Germinal center (tissue), 1 donor: Measurements from ENCODE around the gene ZC3H18.

ENCODE experiments used
- DNase-seq: peaks from one replicate; pipeline ENCODE4 v3.0.0; 2012; ENCODE audit warnings: mixed read lengths, low spot score

ZC3H18 gene

DNA sequence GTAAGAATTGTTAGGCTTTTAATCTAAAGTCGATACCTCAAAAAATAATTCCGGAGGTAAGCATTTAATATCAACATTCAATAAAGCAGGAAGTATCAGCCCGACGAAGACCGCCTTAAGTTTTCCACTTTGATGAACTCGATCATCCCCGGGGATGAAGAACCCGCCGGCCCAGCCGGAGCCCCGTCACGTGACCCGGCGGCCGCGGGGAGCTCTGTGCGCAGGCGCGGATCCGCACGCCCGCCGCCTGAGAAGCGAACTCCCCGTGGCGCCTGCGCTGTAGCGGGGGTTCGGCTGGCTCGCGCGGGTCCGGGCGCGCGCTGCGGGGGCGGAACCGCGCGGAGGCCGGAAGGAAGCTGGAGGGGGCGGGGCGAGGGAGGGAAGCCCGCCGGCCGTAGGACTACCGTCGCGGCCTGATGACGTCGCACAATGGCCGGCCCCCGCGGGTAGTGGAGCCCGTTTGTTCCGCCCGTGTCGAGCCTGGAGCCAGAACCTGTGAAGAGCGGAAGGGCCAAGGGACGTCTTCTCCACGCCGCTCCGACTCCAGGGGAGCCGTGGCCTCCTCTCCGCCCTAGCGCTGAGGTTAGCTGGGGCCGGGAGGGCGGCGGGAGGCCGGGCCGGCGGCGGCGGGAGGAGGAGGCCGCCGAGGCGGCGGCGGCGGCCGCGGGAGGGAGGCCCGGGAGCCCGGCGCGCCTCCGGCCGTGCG, at the start of gene ZC3H18:
ZC3H18 (plus strand) TSS at position 419 of the 706 bp plus-strand sequence. CDS start 6,721 bp downstream, outside the sequence.
- DNase-seq = peak; percentile 98

DNA sequence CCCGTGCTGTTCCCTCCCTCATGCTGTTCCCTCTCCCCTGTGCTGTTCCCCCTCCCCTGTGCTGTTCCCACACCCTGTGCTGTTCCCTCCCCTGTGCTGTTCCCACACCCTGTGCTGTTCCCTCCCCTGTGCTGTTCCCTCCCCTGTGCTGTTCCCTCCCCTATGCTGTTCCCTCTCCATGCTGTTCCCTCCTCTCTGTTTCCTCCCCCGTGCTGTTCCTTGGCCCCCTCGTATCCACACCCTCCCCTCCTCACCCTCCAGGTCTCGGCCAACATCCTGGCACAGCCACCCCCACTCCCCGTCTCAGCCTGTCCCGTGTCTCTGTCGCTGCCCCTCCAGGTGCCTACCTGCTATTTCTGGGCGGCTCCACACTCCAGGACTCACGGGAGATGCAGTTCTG, 48.5 kb upstream of the ZC3H18 start:
- DNase-seq = no peak

DNA sequence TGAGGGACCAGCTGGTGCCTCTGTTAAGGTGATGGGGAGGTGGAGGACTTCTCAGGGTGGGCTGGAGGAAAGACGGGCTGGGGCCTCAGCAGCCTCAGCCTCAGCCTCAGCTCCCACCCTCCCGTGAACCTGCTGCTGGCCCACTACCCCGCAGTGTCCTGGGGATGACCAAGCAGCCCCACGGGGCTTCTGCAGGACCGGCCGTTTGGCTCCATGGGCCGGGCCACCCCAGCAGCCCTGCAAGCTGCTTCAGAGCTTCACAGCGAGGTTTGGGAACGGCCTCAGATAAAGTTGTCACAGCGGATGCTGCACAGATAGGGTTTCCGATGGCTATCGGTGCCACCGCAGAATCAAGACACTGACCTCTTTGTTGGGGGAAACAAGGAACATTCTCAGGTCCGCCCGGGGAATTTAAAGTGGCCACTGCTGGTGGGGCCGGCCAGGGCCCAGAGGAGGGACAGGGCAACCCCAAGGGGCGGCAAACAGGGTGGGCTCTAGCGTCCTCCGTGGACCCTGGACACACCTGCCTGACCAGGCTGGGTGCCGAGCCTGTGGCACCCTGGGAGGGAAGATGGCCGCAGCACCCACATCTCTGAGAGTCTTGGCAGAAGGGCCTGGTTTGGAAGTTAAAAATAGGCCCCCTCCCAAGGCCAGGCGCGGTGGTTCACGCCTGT, 47.8 kb upstream of the ZC3H18 start:
- DNase-seq = no peak

DNA sequence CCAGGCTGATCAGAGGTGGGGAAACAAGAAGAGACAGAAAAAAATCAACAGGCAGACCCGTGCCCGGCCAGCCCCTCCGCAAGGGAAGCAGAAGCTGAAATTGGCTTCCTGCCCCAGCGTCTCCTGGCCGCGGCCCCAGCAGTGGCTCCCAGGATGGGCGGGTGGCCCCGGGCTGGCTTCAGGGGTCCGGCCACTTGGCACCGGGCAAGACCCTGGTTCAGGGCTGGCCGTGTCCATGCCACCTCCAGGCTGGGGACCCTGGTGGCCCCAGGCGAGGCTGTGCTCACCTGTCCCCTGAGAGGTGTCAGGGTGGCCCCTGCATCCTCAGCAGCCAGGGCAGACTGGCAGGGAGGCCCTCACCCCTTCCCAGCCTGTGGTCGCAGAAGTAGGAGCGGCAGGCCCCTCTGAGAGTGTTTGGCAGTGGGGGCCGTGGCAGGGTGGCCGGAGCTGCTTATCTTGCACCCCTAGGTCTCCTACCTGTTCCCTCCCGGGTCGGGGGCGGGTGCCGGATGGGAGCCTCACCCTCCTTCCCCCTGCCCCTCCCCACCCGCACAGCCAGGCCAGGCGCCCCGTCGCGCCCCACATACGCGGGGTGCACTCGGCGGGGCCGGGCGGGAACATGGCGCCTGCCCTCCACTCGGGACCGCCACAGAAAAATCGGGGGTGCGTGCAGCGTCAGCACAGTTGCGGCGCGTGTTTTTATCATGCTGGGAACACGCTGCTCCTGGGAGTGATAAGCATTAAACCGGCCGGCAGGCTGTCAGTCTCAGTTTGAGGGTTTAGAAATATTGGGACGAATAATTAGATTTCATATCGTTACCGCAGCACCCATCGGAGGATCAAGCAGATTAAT, 46.7 kb upstream of the ZC3H18 start:
- no peak for DNase-seq

DNA sequence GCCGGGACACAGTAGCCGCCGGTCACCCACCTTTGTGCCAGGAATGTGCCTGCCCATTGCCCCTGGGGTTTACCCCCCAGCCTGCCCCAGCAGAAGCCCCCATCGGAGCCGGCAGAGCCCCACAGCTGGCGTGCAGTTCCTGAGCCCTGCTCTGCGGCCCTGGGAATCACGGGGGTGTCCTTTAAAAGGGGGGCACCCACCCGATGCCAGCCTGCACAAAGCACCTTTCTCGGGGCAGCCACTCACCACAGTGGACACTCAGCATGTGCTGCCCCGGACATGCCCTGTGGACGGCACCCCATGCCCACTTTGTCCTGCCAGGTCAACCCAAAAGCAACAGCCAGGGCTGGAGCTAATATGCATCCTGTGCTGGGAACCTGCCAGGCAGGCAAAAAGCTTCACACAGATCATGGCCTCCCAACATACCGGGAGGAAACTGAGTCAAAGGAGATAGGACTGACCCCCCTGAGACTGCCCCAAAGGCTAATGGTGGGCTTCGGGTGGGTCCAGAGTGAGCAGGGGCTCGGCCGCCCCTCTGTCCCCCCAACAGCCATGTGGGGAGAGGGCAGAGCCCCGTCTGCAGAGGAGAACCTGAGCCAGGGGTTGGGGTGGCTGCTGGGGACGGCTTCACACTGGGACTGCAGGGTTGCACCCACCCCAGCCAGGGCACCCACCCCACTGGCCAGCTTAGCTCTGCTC, 45.8 kb upstream of the ZC3H18 start:
- no peak for DNase-seq

GRCh38 chr16:88524973-88525662, 45.1 kb upstream of the ZC3H18 start:
- no peak for DNase-seq

GRCh38 chr16:88525663-88525990, 44.6 kb upstream of the ZC3H18 start:
- DNase-seq = no peak

- DNase-seq = no peak
Measured at GRCh38 chr16:88526008-88526905, 43.9 kb upstream of the ZC3H18 start.

- no peak for DNase-seq
Measured at GRCh38 chr16:88526906-88527185, 43.4 kb upstream of the ZC3H18 start.

- DNase-seq = peak; percentile 71
Measured at GRCh38 chr16:88527186-88527936, 42.8 kb upstream of the ZC3H18 start.

DNA sequence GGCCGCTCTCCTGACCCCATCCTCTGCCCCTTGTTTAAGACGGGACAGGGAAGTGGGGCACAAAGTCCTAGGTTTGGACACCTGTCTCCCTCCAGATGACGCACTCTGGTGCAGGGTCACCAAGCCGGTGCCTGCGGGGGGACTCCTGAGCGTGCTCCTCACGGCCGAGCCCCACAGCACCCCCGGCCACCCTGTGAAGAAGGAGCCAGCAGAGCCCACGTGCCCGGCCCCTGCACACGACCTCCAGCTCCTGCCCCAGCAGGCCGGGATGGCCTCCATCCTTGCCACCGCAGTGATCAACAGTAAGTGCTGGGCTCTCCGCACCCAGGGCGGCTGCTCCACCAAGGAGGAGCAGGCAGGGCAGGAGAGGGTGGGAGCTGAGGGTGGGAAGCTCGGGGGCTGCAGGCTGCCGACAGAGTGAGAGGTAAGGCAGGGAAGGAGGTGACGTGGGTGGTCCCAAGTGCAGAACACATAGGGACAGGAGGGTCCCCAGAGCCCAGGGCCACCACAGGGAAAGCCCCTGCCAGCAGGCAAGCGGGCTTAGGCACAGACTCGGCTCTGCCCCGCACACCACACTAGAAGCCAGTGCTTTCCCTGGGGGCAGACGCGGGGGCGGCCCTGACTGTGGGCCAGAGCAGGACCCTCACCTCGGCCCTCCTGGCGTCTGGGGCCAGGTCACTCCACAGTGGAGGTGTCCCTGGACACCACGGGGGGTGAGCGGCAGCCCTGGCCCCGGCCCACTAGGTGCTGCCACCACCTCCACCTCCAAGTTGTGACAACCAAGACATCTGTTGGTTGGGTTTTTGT, 42.1 kb upstream of the ZC3H18 start:
- DNase-seq = no peak

DNA sequence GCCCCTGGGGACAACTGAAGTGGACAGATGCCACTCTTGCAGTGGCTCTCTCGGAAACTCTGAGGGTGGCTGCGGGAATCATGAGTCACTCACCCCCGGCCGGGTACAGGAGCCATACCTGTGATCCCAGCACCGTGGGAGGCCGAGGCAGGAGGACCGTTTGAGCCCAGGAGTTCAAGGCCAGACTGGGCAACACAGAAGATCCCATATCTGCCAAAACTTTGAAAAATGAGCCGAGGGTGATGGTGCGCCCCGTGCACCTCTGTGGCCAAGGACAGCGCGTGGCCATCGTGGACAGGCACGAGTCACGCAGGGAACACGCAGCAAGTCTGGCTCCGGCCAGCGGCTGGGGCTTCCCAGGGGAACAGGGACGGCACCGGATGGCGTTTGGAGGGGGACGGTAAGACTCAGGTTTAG, 41.3 kb upstream of the ZC3H18 start:
- no peak for DNase-seq

DNA sequence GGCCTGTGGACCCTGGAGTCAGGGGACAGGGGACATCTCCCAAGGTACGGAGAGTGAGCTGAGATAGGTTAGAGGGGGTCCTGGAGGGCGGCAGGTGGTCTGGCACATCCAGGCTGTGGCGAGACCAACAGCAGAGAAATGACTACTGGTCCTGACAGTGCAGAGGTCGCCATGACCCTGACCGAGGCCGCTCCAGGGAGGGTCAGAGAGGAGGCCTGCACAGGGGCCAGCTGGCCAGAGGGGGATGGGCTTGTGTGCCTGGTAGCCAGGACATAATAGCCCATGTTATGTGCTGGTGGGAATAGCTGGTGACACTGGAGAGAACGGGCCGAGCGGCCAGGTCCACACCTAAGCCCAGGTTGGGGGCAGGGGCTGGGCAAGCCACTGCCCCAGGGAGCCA, 40.6 kb upstream of the ZC3H18 start:
- no peak for DNase-seq

DNA sequence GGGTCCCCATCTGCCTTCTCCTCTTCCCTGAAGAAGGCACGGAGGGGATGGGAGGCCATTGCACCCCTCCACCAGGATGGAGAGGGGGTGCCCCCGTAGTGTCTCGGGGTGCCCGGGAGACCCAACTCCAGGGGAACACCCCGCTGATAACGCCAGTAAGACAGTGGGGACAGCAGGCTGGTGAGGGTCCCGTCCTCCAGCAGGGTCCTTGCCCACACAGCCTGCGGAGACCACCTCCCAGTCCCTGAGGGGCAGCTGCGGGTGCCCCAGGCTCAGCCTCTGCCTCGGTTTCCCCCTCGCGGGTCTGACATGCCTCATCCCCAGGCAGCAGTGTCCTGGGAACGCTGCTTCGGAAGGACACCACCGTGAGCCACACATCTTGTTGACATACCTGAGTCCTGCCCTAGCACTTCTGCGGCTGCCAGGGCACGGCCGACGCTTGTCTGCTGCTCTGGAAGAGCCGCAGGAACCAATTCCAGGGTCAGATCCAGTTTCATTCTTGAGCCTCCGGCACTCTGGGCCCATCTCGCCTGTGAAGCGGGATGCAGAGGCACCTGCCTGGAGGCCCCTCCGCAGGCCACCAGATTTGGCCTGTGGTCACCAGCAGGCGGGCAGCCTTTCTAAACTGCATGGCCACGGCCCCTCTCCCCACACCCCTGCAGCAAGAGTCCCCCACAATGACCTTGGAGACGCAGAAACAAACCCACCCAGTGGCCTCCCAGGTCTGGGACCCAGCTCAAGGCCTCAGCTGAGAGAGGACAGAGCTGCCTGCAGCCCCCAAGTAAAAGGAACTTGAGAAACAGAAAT, 39.9 kb upstream of the ZC3H18 start:
- no peak for DNase-seq

- no peak for DNase-seq
Measured at GRCh38 chr16:88530858-88531203, 39.4 kb upstream of the ZC3H18 start.

- DNase-seq = no peak
Measured at GRCh38 chr16:88531346-88531745, 38.9 kb upstream of the ZC3H18 start.

- DNase-seq = no peak
Measured at GRCh38 chr16:88531931-88532433, 38.2 kb upstream of the ZC3H18 start.
